Trophoblast cell (in vitro differentiated cells and primary cell): ENCODE measurements around the gene SRXN1.

Experiments
- DNase-seq, 2 donors: peaks; one replicate each; pipeline ENCODE4 v3.0.0-alpha.2; 2016
- H2AFZ ChIP-seq: 2 replicates; pipeline ENCODE4 v1.6.1; 2013; ENCODE audit warnings: low read length, moderate library complexity, mild to moderate bottlenecking; ENCODE audit not compliant: insufficient read depth, poor library complexity
- H2AK5ac ChIP-seq: 2 replicates; pipeline ENCODE4 v1.6.1; 2013; ENCODE audit warnings: mild to moderate bottlenecking, low read length
- H2BK120ac ChIP-seq: 2 replicates; pipeline ENCODE4 v1.6.1; 2013; ENCODE audit warnings: low read length, mild to moderate bottlenecking, moderate library complexity; ENCODE audit not compliant: insufficient read depth, poor library complexity
- H2BK12ac ChIP-seq: 2 replicates; pipeline ENCODE4 v1.6.1; 2013; ENCODE audit warnings: mild to moderate bottlenecking, low read length, moderate library complexity
- H2BK5ac ChIP-seq: 2 replicates; pipeline ENCODE4 v1.6.1; 2013; ENCODE audit warnings: low read length, low read depth, moderate library complexity, mild to moderate bottlenecking; ENCODE audit not compliant: poor library complexity
- H3K14ac ChIP-seq: 2 replicates; pipeline ENCODE4 v1.6.1; 2013; ENCODE audit warnings: mild to moderate bottlenecking, low read length
- H3K18ac ChIP-seq: 2 replicates; pipeline ENCODE4 v1.6.1; 2013; ENCODE audit warnings: mild to moderate bottlenecking, low read length
- H3K23ac ChIP-seq: 2 replicates; pipeline ENCODE4 v1.6.1; 2013; ENCODE audit warnings: low read length
- H3K27ac ChIP-seq: 2 replicates; pipeline ENCODE4 v1.5.1; 2013; ENCODE audit warnings: low read depth, mild to moderate bottlenecking, inconsistent platforms, low read length, moderate library complexity
- H3K27me3 ChIP-seq: 2 replicates; pipeline ENCODE4 v1.6.1; 2013; ENCODE audit warnings: inconsistent platforms, mild to moderate bottlenecking, low read length, moderate library complexity; ENCODE audit not compliant: insufficient read depth
- H3K36me3 ChIP-seq, 2 experiments: 1 replicate in 1 of 2; 2 replicates in 1 of 2; pipeline ENCODE4 v1.6.1; 2013; ENCODE audit warnings: low read length in 2 of 2, mild to moderate bottlenecking in 2 of 2, moderate library complexity in 1 of 2; ENCODE audit not compliant: insufficient read depth in 2 of 2, control insufficient read depth in 1 of 2
- H3K4ac ChIP-seq: 2 replicates; pipeline ENCODE4 v1.6.1; 2013; ENCODE audit warnings: low read depth, mild to moderate bottlenecking, low read length, moderate library complexity
- H3K4me1 ChIP-seq, 2 experiments: 1 replicate in 1 of 2; 2 replicates in 1 of 2; pipeline ENCODE4 v1.6.1; 2013; ENCODE audit warnings: low read length in 2 of 2, mild to moderate bottlenecking in 2 of 2, moderate library complexity in 1 of 2; ENCODE audit not compliant: insufficient read depth in 2 of 2, control insufficient read depth in 1 of 2
- H3K4me2 ChIP-seq: 2 replicates; pipeline ENCODE4 v1.6.1; 2013; ENCODE audit warnings: inconsistent platforms, mild to moderate bottlenecking, low read length, moderate library complexity
- H3K4me3 ChIP-seq: 2 replicates; pipeline ENCODE4 v1.5.1; 2013; ENCODE audit warnings: mild to moderate bottlenecking, low read depth, low read length, inconsistent platforms
- H3K79me1 ChIP-seq: one replicate; pipeline ENCODE4 v1.6.1; 2013; ENCODE audit warnings: low read length
- H3K79me2 ChIP-seq: 2 replicates; pipeline ENCODE4 v1.6.1; 2013; ENCODE audit warnings: low read length, mild to moderate bottlenecking; ENCODE audit not compliant: control insufficient read depth, insufficient read depth, poor library complexity
- H3K9ac ChIP-seq: 2 replicates; pipeline ENCODE4 v1.6.1; 2013; ENCODE audit warnings: mild to moderate bottlenecking, low read length
- H3K9me3 ChIP-seq: 2 replicates; pipeline ENCODE4 v1.6.1; 2013; ENCODE audit warnings: low read depth, mild to moderate bottlenecking, control low read depth, inconsistent platforms, low read length; ENCODE audit not compliant: insufficient read depth
- H4K12ac ChIP-seq: 2 replicates; pipeline ENCODE4 v1.6.1; 2013; ENCODE audit warnings: low read depth, mild to moderate bottlenecking, low read length, moderate library complexity
- H4K8ac ChIP-seq: 2 replicates; pipeline ENCODE4 v1.6.1; 2013; ENCODE audit warnings: low read depth, mild to moderate bottlenecking, low read length, moderate library complexity
- H4K91ac ChIP-seq: one replicate; pipeline ENCODE4 v1.6.1; 2013; ENCODE audit warnings: low read depth, mild to moderate bottlenecking, low read length, moderate library complexity
- WGBS: extraction: QIAGEN DNeasy Blood & Tissue Kit; methylation state at CpG from one replicate; pipeline ENCODE4 v1.1.7; 2013; ENCODE audit warnings: missing lambda C conversion rate; ENCODE audit not compliant: insufficient read length, insufficient coverage; ENCODE audit errors: extremely low coverage; 5-methylcytosine and 5-hydroxymethylcytosine counted together

The SRXN1 gene

DNA sequence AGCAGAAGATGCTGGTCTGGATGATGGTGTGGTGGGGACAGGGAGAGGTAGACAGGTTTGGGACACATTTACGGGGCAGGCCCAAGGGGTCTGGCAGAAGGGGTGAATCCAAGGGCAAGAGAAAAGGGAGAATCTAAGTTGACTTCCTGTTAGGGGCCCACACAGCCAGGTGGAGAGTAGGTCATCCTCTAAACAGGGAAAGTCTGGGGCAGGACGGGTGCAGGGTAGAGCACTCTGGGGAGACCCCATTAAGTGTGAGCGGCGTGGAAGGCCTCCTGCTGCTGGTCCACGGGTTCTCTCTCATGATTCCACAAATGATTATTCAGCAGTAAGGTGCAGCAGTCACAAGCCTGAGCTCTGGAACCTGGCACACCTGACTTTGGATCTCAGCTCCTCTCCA, 2.7 kb downstream of the SRXN1 start:
- no peak for DNase-seq
- Histone ChIP-seq H4K12ac (no peak overlapping the region), H3K4me1 (peaks cover 13 to 15% of the 10 kb centered on the region in 2 experiments), H3K9ac (no peak overlapping the region), H3K79me2 (peaks cover 5% of the 10 kb centered on the region), H2BK5ac (no peak overlapping the region), H4K8ac (no peak overlapping the region), H3K4ac (no peak overlapping the region), H3K79me1 (peaks cover 13% of the 10 kb centered on the region), H2BK12ac (no peak overlapping the region), H3K4me3 (no peak overlapping the region), H3K36me3 (peaks cover 20 to 22% of the 10 kb centered on the region in 2 experiments), H3K23ac (no peak overlapping the region), H3K9me3 (peaks cover 4% of the 10 kb centered on the region), H3K14ac (no peak overlapping the region), H2AK5ac (no peak overlapping the region), H2BK120ac (no peak overlapping the region), H3K27me3 (no peaks in the 10 kb centered on the region), H3K27ac (no peak overlapping the region), H3K4me2 (no peak overlapping the region), H2AFZ (no peak overlapping the region), H4K91ac (no peak overlapping the region), H3K18ac (no peak overlapping the region)
- no CpG with 5 or more reads among the region's 5 CpGs for WGBS

DNA sequence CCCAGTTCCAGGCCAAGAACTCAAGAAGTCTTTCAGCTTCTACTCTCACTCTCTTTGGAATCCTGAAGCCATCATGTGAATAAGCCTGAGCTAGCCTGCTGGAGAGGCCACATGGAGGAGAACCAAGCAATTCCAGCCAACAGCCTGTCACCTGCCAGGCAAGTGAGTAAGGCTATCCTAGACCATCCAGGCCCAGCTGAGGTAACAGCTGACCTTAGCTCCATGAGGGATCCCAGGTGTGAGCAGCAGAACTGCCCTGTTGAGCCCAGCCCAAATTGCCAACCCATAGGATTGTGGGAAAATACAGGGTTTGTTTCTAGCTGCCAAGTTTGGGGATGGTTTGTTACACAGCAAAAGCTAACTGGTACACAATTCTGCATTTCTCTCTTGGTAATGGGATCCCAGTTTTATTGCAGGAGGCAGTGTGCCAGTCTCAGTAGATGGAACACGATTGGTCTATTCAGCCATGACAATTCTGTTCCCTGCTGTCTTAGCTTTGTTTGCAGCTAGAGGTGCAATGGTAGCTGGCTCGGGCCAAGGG, 5.5 kb downstream of the SRXN1 start:
- DNase-seq, result no peak
- no peak overlapping the region for H3K23ac ChIP-seq
- no peak overlapping the region for H3K4ac ChIP-seq
- no peak overlapping the region for H4K8ac ChIP-seq
- WGBS, result no CpG with 5 or more reads among the region's 2 CpGs
- H3K4me2 ChIP-seq, result no peak overlapping the region
- no peak overlapping the region for H3K27ac ChIP-seq
- no peaks in the 10 kb centered on the region for H3K27me3 ChIP-seq
- H2BK5ac ChIP-seq, result no peak overlapping the region
- no peak overlapping the region for H3K4me3 ChIP-seq
- H3K79me2 ChIP-seq, result no peaks in the 10 kb centered on the region
- H3K36me3 ChIP-seq, result peaks cover 20 to 22% of the 10 kb centered on the region in 2 experiments
- H3K18ac ChIP-seq, result no peak overlapping the region
- no peak overlapping the region for H2AK5ac ChIP-seq
- peaks cover 1% of the 10 kb centered on the region for H3K79me1 ChIP-seq
- H3K4me1 ChIP-seq, result peaks cover 6% of the 10 kb centered on the region in 2 experiments
- H2AFZ ChIP-seq, result no peak overlapping the region
- no peak overlapping the region for H3K9ac ChIP-seq
- H2BK12ac ChIP-seq, result no peak overlapping the region
- no peak overlapping the region for H4K91ac ChIP-seq
- H2BK120ac ChIP-seq, result no peak overlapping the region
- peaks cover 4% of the 10 kb centered on the region for H3K9me3 ChIP-seq
- H4K12ac ChIP-seq, result no peak overlapping the region
- no peak overlapping the region for H3K14ac ChIP-seq

DNA sequence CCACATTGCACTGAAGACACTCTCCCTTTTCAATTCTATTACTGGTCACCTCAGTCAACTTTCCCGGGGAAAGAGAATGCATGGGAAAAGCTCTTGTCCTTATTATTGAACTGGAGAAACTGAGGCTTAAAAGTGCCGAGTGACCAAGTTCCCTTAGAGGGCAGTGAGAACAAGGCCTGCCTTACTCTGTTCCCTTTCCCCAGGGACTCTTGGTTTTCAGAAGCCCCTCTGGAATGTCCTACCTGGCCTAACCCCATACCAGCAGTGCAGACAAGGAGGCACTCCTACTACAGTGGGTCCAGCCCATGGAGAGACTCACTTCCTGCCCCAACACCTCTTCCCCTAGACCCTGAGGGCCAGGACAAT, 6.1 kb downstream of the SRXN1 start:
- Histone ChIP-seq H2AFZ (no peak overlapping the region), H2BK5ac (no peak overlapping the region), H3K36me3 (peaks cover 20 to 22% of the 10 kb centered on the region in 2 experiments), H2BK12ac (no peak overlapping the region), H3K4me3 (no peak overlapping the region), H3K9ac (no peak overlapping the region), H3K9me3 (peaks cover 4% of the 10 kb centered on the region), H3K79me2 (no peaks in the 10 kb centered on the region), H3K4me2 (no peak overlapping the region), H3K4ac (no peak overlapping the region), H4K91ac (no peak overlapping the region), H4K8ac (no peak overlapping the region), H2AK5ac (no peak overlapping the region), H3K4me1 (no peaks in the 10 kb centered on the region), H3K18ac (no peak overlapping the region), H3K23ac (no peak overlapping the region), H3K79me1 (no peaks in the 10 kb centered on the region), H4K12ac (no peak overlapping the region), H3K27ac (no peak overlapping the region), H3K14ac (no peak overlapping the region), H2BK120ac (no peak overlapping the region), H3K27me3 (no peaks in the 10 kb centered on the region)
- WGBS, result no CpG with 5 or more reads among the region's 2 CpGs
- no peak for DNase-seq

- Histone ChIP-seq H3K23ac (no peak overlapping the region), H3K18ac (no peak overlapping the region), H3K14ac (no peak overlapping the region), H3K9ac (no peak overlapping the region), H3K4ac (no peak overlapping the region), H3K9me3 (peaks cover 4% of the 10 kb centered on the region), H3K27ac (no peak overlapping the region), H3K79me1 (no peaks in the 10 kb centered on the region), H4K91ac (no peak overlapping the region), H2AK5ac (no peak overlapping the region), H3K4me2 (no peak overlapping the region), H3K27me3 (no peaks in the 10 kb centered on the region), H2BK5ac (no peak overlapping the region), H3K4me1 (no peaks in the 10 kb centered on the region), H4K8ac (no peak overlapping the region), H3K36me3 (peaks cover 20 to 22% of the 10 kb centered on the region in 2 experiments), H3K4me3 (no peak overlapping the region), H4K12ac (no peak overlapping the region), H2BK12ac (no peak overlapping the region), H2AFZ (no peak overlapping the region), H2BK120ac (no peak overlapping the region), H3K79me2 (no peaks in the 10 kb centered on the region)
- peak; percentile 21 to 31 for DNase-seq
- no CpG with 5 or more reads among the region's 10 CpGs for WGBS
Measured at GRCh38 chr20:646107-646867, 6.7 kb downstream of the SRXN1 start.
